ENCODE measurements around the gene FRMD1. TPM values are rescaled to one million over a fixed set of nuclear protein-coding genes. Genes with fewer than 3 reads are reported as not detected.

Gene FRMD1
- total RNA-seq, 4 donors from 2014 or later, result 0.04 to 0.12 TPM; not detected in 2

DNA sequence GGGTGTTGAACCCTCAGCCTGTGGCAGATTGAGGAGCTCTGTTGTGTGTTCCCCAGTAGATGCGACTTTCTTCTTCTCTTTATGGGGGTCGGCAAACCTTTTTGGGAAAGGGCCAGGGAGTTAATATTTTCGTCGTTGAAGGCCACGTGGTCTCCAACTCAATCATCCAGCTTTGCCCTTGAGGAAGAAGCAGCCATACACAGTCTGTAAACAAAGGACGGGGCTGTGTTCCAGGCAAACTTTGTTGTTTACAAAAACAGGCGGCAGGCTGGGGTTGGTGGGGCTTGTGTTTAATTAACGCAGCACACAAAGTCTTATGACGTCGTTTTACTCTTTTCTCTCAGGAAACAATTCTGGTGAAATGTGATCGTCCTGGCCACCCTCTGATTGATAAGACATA lies 61.4 kb downstream of the FRMD1 start:
- no peaks in the 10 kb centered on the region for H3K9me3 ChIP-seq
- H3K36me3 ChIP-seq, result no peaks in the 10 kb centered on the region
- no peak overlapping the region for H3K27ac ChIP-seq
- in situ Hi-C loops (cut with MboI; ENCODE audit: low sequenced_read_pairs in 4 of 4), result no loop called here
- ATAC-seq (no peak), DNase-seq (no peak)
- intact Hi-C loops (cut with DNase I; ENCODE audit: low total_unique reads), result no loop called here
- no peaks in the 10 kb centered on the region for H3K4me1 ChIP-seq
- H3K27me3 ChIP-seq, result peaks cover 0 to 2% (median 0%) of the 10 kb centered on the region in 3 donors
- no peak for TF ChIP-seq CTCF (IDR thresholded peaks at IDR 0.05 in 4 of 5, conservative IDR thresholded peaks at IDR 0.05 in 1 of 5)
- no peak for TF ChIP-seq POLR2A (IDR thresholded peaks at IDR 0.05)
- no peak overlapping the region for H3K4me3 ChIP-seq

GRCh38 chr6:168016721-168017525 lies 62.1 kb downstream of the FRMD1 start:
- TF ChIP-seq CTCF (IDR thresholded peaks at IDR 0.05 in 4 of 5, conservative IDR thresholded peaks at IDR 0.05 in 1 of 5), result no peak
- TF ChIP-seq POLR2A (IDR thresholded peaks at IDR 0.05), result no peak
- DNase-seq, result no peak
- Histone ChIP-seq H3K4me3 (no peak overlapping the region), H3K4me1 (no peaks in the 10 kb centered on the region), H3K9me3 (no peaks in the 10 kb centered on the region), H3K27ac (no peak overlapping the region), H3K27me3 (peaks cover 0 to 2% (median 0%) of the 10 kb centered on the region in 3 donors), H3K36me3 (no peaks in the 10 kb centered on the region)
- in situ Hi-C loops (cut with MboI; ENCODE audit: low sequenced_read_pairs in 4 of 4), result no loop called here
- intact Hi-C loops (cut with DNase I; ENCODE audit: low total_unique reads), result no loop called here
- ATAC-seq, result no peak

GRCh38 chr6:168016176-168016620 lies 62.8 kb downstream of the FRMD1 start:
- H3K27me3 ChIP-seq, result peaks cover 0 to 2% (median 0%) of the 10 kb centered on the region in 3 donors
- intact Hi-C loops (cut with DNase I; ENCODE audit: low total_unique reads), result no loop called here
- no peak overlapping the region for H3K4me3 ChIP-seq
- no peaks in the 10 kb centered on the region for H3K36me3 ChIP-seq
- no peak overlapping the region for H3K27ac ChIP-seq
- no peak for TF ChIP-seq CTCF (IDR thresholded peaks at IDR 0.05 in 4 of 5, conservative IDR thresholded peaks at IDR 0.05 in 1 of 5)
- TF ChIP-seq POLR2A (IDR thresholded peaks at IDR 0.05), result no peak
- DNase-seq (no peak), ATAC-seq (no peak)
- no peaks in the 10 kb centered on the region for H3K4me1 ChIP-seq
- in situ Hi-C loops (cut with MboI; ENCODE audit: low sequenced_read_pairs in 4 of 4), result no loop called here
- H3K9me3 ChIP-seq, result peaks cover 0 to 4% (median 0%) of the 10 kb centered on the region in 3 donors

- Histone ChIP-seq H3K36me3 (no peaks in the 10 kb centered on the region), H3K4me1 (no peaks in the 10 kb centered on the region), H3K4me3 (no peak overlapping the region), H3K9me3 (peaks cover 0 to 9% (median 0%) of the 10 kb centered on the region in 3 donors), H3K27ac (no peak overlapping the region), H3K27me3 (peaks cover 0 to 2% (median 0%) of the 10 kb centered on the region in 3 donors)
- TF ChIP-seq POLR2A (IDR thresholded peaks at IDR 0.05), result no peak
- no peak for TF ChIP-seq CTCF (IDR thresholded peaks at IDR 0.05 in 4 of 5, conservative IDR thresholded peaks at IDR 0.05 in 1 of 5)
- ATAC-seq (no peak), DNase-seq (no peak)
- in situ Hi-C loops (cut with MboI; ENCODE audit: low sequenced_read_pairs in 4 of 4), result no loop called here
- intact Hi-C loops (cut with DNase I; ENCODE audit: low total_unique reads), result no loop called here
These were observed 63.4 kb downstream of the FRMD1 start for GRCh38 chr6:168015482-168016175.

All from gastrocnemius medialis (tissue), 4 donors.